Breast epithelium (tissue), 4 donors: ENCODE measurements around the gene HOXC5. TPM values are rescaled to one million over a fixed set of nuclear protein-coding genes. Genes with fewer than 3 reads are reported as not detected.

Source experiments
- DNase-seq, 2 donors: peaks; one replicate each; pipeline ENCODE4 v3.0.0-alpha.2; 2019; ENCODE audit warnings: low spot score in 2 of 2
- H3K27ac ChIP-seq, 2 donors: fragments of 200-600 bp; sonication (generic) in 1 of 2; one replicate each; pipeline ENCODE4 v1.5.1; 2016 to 2019; ENCODE audit warnings: mild to moderate bottlenecking in 1 of 2
- H3K27me3 ChIP-seq, 2 donors: fragments of 200-600 bp; sonication (generic) in 1 of 2; one replicate each; pipeline versions ENCODE4 v1.5.1 to v1.6.0; 2017 to 2019; ENCODE audit warnings: control low read depth in 1 of 2, mild to moderate bottlenecking in 1 of 2
- H3K36me3 ChIP-seq: fragments of 200-600 bp; one replicate; pipeline ENCODE4 v1.5.1; 2019
- H3K4me1 ChIP-seq, 2 donors: fragments of 200-600 bp; sonication (generic); one replicate each; pipeline ENCODE4 v1.5.1; 2016 to 2019; ENCODE audit warnings: control low read depth in 1 of 2
- H3K4me3 ChIP-seq, 3 donors: fragments of 200-600 bp; sonication (generic); 1 replicate in 2 of 3; 2 replicates in 1 of 3; pipeline ENCODE4 v1.5.1; 2016 to 2019; ENCODE audit warnings: mild to moderate bottlenecking in 3 of 3, moderate library complexity in 2 of 3
- H3K9me3 ChIP-seq, 2 donors: fragments of 200-600 bp; sonication (generic) in 1 of 2; one replicate each; pipeline ENCODE4 v1.5.1; 2016 to 2019; ENCODE audit warnings: control low read depth in 1 of 2
- POLR2A ChIP-seq: fragments of 450-650 bp; IDR thresholded peaks from one replicate; pipeline ENCODE4 v1.6.1; 2016; ENCODE audit warnings: antibody characterized with exemption, mild to moderate bottlenecking, moderate library complexity
- POLR2AphosphoS5 ChIP-seq, 3 donors: sonication (generic); formaldehyde crosslinking; IDR thresholded peaks; one replicate each; pipeline ENCODE4 v1.6.1; 2017; ENCODE audit warnings: antibody characterized with exemption in 3 of 3
- intact Hi-C: fragments of 100-400 bp; cut with DNase I; formaldehyde crosslinking; loops from one replicate; pipeline ENCODE4 v1.15.1; 2023; ENCODE audit warnings: low total_unique reads
- total RNA-seq, 3 donors: library from RNA; depleted of rRNA; stranded (reverse); fragments of >200 nt; gene quantifications; one replicate each; pipeline ENCODE4 v1.1.0, GENCODE V29; 2016
- TF ChIP-seq, protein P1 (sequence below), 3 donors: fragments of 450-650 bp; IDR thresholded peaks; one replicate each; pipeline ENCODE4 v1.5.1; 2016 to 2017; ENCODE audit warnings: antibody characterized with exemption in 3 of 3, mild to moderate bottlenecking in 3 of 3, moderate library complexity in 3 of 3

HOXC5 gene
- under 1 TPM; 0.73 to 0.98 (median 0.96) TPM for total RNA-seq

DNA sequence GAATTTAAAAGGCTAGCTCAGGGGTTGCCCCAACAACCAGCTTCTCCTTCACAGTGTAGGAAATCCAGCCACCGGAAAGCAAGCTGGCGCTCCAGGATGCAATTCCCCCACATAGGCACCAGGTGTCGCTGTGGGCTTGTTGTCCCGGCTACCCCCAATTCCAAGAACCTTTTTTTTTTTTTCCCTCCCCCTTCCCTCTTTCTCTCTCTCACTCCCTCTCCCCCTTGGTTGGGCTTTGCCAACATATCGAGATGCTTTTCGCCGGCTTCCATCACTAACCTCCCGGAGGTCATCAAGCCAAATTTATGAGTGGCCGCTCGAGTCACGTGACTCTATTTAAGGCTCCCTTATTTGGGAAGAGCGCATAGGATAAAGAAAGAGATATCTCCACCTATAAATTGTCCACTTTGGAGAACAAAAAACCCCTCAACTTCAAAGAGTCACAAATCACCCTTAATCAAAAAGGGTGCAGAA, at the start of gene HOXC5:
Gene HOXC5 (plus strand): TSS at position 424 of the 474 bp plus-strand sequence. CDS start 73 bp downstream, outside the sequence.
- TF ChIP-seq POLR2A = no peak
- TF ChIP-seq POLR2AphosphoS5 (IDR thresholded peaks at IDR 0.05) = peak; percentile 7 to 31 (median 28)
- TF ChIP-seq, protein P1, sequence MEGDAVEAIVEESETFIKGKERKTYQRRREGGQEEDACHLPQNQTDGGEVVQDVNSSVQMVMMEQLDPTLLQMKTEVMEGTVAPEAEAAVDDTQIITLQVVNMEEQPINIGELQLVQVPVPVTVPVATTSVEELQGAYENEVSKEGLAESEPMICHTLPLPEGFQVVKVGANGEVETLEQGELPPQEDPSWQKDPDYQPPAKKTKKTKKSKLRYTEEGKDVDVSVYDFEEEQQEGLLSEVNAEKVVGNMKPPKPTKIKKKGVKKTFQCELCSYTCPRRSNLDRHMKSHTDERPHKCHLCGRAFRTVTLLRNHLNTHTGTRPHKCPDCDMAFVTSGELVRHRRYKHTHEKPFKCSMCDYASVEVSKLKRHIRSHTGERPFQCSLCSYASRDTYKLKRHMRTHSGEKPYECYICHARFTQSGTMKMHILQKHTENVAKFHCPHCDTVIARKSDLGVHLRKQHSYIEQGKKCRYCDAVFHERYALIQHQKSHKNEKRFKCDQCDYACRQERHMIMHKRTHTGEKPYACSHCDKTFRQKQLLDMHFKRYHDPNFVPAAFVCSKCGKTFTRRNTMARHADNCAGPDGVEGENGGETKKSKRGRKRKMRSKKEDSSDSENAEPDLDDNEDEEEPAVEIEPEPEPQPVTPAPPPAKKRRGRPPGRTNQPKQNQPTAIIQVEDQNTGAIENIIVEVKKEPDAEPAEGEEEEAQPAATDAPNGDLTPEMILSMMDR (IDR thresholded peaks at IDR 0.05) = peak; percentile 93 to 98 (median 96)
- Histone ChIP-seq H3K27me3 (no peaks in the 10 kb centered on the region), H3K9me3 (no peaks in the 10 kb centered on the region), H3K4me1 (peaks cover 5 to 7% of the 10 kb centered on the region in 2 donors), H3K27ac (peak within 1 kb of the TSS; percentile 84 to 89), H3K36me3 (no peaks in the 10 kb centered on the region), H3K4me3 (peak within 1 kb of the TSS; percentile 45 to 73 (median 59))
- intact Hi-C loops = no loop called here
- DNase-seq = peak; percentile 73 to 78

DNA sequence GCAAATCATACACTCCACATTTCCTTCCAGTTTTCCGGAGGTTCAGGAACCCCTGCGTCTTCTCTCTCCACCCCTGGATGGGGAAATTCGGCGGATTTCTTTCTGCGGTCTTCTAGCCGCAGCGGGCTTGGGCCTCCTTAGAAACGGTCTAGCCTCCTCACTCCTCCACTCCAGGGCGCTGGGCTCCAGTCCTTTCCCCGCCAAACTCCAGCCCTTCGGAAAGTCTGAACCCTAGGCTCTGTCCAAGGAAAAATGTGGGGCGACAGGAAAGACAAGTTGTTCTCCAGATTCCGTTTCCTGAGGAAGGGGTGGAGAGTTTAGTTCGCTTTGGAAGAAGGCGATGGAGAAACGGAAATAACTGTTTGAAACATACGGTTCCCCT, 49.3 kb upstream of the HOXC5 start:
- Histone ChIP-seq H3K27me3 (peaks cover 4 to 87% of the 10 kb centered on the region in 2 donors), H3K4me1 (peaks cover 0 to 8% of the 10 kb centered on the region in 2 donors), H3K9me3 (no peaks in the 10 kb centered on the region), H3K4me3 (no peak overlapping the region), H3K36me3 (no peaks in the 10 kb centered on the region), H3K27ac (no peak overlapping the region)
- intact Hi-C loops = no loop called here
- TF ChIP-seq POLR2A (no peak), POLR2AphosphoS5 (IDR thresholded peaks at IDR 0.05) (no peak)
- TF ChIP-seq, protein P1 (IDR thresholded peaks at IDR 0.05) = no peak
- no peak for DNase-seq

DNA sequence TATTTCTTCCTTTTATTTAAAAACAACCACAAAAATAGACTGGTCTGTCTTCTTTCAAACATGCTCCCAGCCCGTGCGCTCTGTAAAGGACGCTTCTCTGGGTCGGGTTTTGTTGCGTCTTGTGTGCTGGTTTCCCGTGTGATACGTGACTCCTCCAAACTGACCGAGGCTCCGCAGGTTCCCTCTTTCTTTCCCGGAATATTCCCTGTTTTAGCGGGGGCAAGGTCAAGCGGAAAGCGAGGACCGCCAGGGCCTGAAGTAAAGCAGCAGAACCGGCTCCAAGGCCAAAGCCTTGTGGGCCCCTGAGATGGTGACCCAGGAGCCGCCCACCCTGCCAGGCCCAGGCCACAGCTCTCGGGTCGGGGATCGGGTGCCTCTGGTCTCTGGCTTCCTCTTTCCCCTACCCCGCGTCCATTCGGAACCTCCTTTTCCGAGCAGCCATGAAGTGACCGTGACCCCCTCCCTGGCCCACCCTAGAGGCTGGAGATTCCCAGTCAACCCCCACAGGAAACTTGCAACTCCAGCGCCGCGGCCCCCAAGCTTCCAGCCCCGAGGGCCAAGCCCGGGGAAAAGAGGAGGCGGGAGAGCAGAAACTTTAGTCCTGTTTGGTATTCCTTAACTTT, 48.8 kb upstream of the HOXC5 start:
- H3K27me3 ChIP-seq = peaks cover 4 to 87% of the 10 kb centered on the region in 2 donors
- H3K4me3 ChIP-seq = peak overlapping the region in 2 of 3 donors; percentile 52 to 69
- H3K36me3 ChIP-seq = no peaks in the 10 kb centered on the region
- no peak overlapping the region for H3K27ac ChIP-seq
- intact Hi-C loops = no loop called here
- H3K4me1 ChIP-seq = peaks cover 0 to 8% of the 10 kb centered on the region in 2 donors
- H3K9me3 ChIP-seq = no peaks in the 10 kb centered on the region
- TF ChIP-seq POLR2AphosphoS5 (IDR thresholded peaks at IDR 0.05) = no peak
- TF ChIP-seq, protein P1 (IDR thresholded peaks at IDR 0.05) = no peak
- TF ChIP-seq POLR2A = no peak
- DNase-seq = no peak

DNA sequence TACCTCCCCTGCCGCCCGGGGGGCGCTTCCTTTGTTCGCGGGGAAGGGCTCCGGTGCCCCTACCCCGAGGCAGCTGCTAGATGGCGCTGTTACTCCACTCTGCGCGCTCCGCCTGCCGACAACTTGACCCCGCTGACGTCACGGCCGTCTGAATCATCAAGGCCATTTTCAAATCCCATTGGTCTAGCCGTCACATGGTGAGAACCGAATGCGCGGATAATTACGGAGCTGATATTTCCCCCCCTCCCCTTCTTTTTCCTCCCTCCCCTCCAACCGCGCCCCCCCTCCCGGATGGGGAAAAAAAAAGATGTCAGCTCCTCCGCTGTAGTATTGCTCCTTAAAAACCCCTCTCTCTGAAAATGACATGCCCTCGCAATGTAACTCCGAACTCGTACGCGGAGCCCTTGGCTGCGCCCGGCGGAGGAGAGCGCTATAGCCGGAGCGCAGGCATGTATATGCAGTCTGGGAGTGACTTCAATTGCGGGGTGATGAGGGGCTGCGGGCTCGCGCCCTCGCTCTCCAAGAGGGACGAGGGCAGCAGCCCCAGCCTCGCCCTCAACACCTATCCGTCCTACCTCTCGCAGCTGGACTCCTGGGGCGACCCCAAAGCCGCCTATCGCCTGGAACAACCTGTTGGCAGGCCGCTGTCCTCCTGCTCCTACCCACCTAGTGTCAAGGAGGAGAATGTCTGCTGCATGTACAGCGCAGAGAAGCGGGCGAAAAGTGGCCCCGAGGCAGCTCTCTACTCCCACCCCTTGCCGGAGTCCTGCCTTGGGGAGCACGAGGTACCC, 47.8 kb upstream of the HOXC5 start, which contains the start of gene HOXC10:
Gene HOXC10 (plus strand): TSS at position 246 of the 791 bp plus-strand sequence. CDS start 114 bp downstream, at position 360.
- peaks cover 4 to 91% of the 10 kb centered on the region in 2 donors for H3K27me3 ChIP-seq
- peak within 1 kb of the TSS; percentile 52 to 69 (median 54) for H3K4me3 ChIP-seq
- H3K9me3 ChIP-seq = no peaks in the 10 kb centered on the region
- peak; percentile 87 to 92 for DNase-seq
- TF ChIP-seq POLR2AphosphoS5 (IDR thresholded peaks at IDR 0.05) (peak in 1 of 3 donors; percentile 31), POLR2A (no peak)
- TF ChIP-seq, protein P1 (IDR thresholded peaks at IDR 0.05) = peak in 2 of 3 donors; percentile 33 to 43
- intact Hi-C loops = no loop called here
- H3K4me1 ChIP-seq = peaks cover 0 to 8% of the 10 kb centered on the region in 2 donors
- H3K36me3 ChIP-seq = no peaks in the 10 kb centered on the region
- peak within 1 kb of the TSS; percentile 50 to 84 for H3K27ac ChIP-seq

DNA sequence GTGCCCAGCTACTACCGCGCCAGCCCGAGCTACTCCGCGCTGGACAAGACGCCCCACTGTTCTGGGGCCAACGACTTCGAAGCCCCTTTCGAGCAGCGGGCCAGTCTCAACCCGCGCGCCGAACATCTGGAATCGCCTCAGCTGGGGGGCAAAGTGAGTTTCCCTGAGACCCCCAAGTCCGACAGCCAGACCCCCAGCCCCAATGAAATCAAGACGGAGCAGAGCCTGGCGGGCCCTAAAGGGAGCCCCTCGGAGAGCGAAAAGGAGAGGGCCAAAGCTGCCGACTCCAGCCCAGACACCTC, 47.2 kb upstream of the HOXC5 start:
- Histone ChIP-seq H3K4me1 (peaks cover 0 to 8% of the 10 kb centered on the region in 2 donors), H3K36me3 (no peaks in the 10 kb centered on the region), H3K9me3 (no peaks in the 10 kb centered on the region), H3K4me3 (peak overlapping the region; percentile 52 to 69 (median 54)), H3K27me3 (peaks cover 7 to 95% of the 10 kb centered on the region in 2 donors), H3K27ac (peak overlapping the region; percentile 50 to 84)
- intact Hi-C loops = no loop called here
- no peak for DNase-seq
- TF ChIP-seq POLR2AphosphoS5 (IDR thresholded peaks at IDR 0.05) (no peak), POLR2A (no peak)
- TF ChIP-seq, protein P1 (IDR thresholded peaks at IDR 0.05) = no peak
